DND-41 (cell line): ENCODE data around the gene TCF12.

Experiments
- CTCF ChIP-seq: IDR thresholded peaks from 2 replicates; pipeline ENCODE4 v1.5.1; 2012; ENCODE audit warnings: borderline replicate concordance, low read length, moderate library complexity, mild to moderate bottlenecking; ENCODE audit not compliant: poor library complexity, severe bottlenecking; ENCODE audit errors: extremely low read depth
- EZH2 ChIP-seq: IDR thresholded peaks from 3 replicates; pipeline ENCODE4 v1.6.1; 2012; ENCODE audit warnings: borderline replicate concordance, low read depth, mild to moderate bottlenecking, moderate library complexity, low read length, inconsistent platforms; ENCODE audit not compliant: severe bottlenecking

GRCh38 chr15:56939257-56939656, 20.8 kb downstream of the TCF12 start:
- TF ChIP-seq CTCF = no peak
- no peak for TF ChIP-seq EZH2
